Left lung (tissue), 10 donors: ENCODE results near the gene DLG5. TPM values are rescaled to one million over a fixed set of nuclear protein-coding genes. Genes with fewer than 3 reads are reported as not detected.

Experiments used
- ATAC-seq: fragments of 200-7000 bp; cut with Tn5 transposase; one replicate; pipeline ENCODE4 v1.9.1; 2020; ENCODE audit warnings: moderate library complexity
- DNase-seq, 4 donors: peaks; one replicate each; pipeline ENCODE4 v3.0.0-alpha.2; 2013 to 2020
- H3K27ac ChIP-seq, 2 donors: fragments of 200-600 bp; sonication (generic) in 1 of 2; one replicate each; pipeline versions ENCODE4 v1.5.0 to v1.8.0; 2020 to 2021
- H3K27me3 ChIP-seq, 2 donors: fragments of 200-600 bp; sonication (generic) in 1 of 2; one replicate each; pipeline versions ENCODE4 v1.5.0 to v1.8.0; 2020 to 2021
- H3K36me3 ChIP-seq, 2 donors: fragments of 200-600 bp; sonication (generic) in 1 of 2; one replicate each; pipeline versions ENCODE4 v1.5.0 to v1.8.0; 2020 to 2021
- H3K4me1 ChIP-seq, 2 donors: fragments of 200-600 bp; one replicate each; pipeline ENCODE4 v1.8.0; 2021
- H3K4me3 ChIP-seq, 2 donors: fragments of 200-600 bp; sonication (generic) in 1 of 2; one replicate each; pipeline versions ENCODE4 v1.5.0 to v1.8.0; 2020 to 2021; ENCODE audit warnings: mild to moderate bottlenecking in 1 of 2
- H3K9me3 ChIP-seq, 2 donors: fragments of 200-600 bp; sonication (generic) in 1 of 2; one replicate each; pipeline versions ENCODE4 v1.5.0 to v1.8.0; 2020 to 2021
- CTCF ChIP-seq, 2 donors: fragments of 200-600 bp; sonication (generic) in 1 of 2; IDR thresholded peaks; one replicate each; pipeline versions ENCODE4 v1.5.0 to v1.8.0; 2021; ENCODE audit warnings: antibody characterized with exemption in 2 of 2
- intact Hi-C, 2 donors: fragments of 100-400 bp; cut with DNase I; formaldehyde crosslinking; loops; one replicate each; pipeline versions ENCODE4 v1.11.2 to v1.14.2; 2022
- polyA plus RNA-seq, 6 donors: library from polyadenylated mRNA; unstranded; fragments of 120-200 nt; gene quantifications; one replicate each; pipeline ENCODE4 v1.2.1, GENCODE V29; 2013; ENCODE audit not compliant: insufficient read length in 6 of 6
- total RNA-seq, 2 donors: library from RNA; stranded (reverse); fragmentation: NEBNext Ultra II Directional; extraction: Animal tissue kit (Norgen Biotek cat#: 25700); gene quantifications; one replicate each; pipeline ENCODE4 v1.2.1, GENCODE V29; 2021
- donor health status: DM: no; HTN: yes; CAD: no.
- donor health status: DM: no; HTN: no; CAD: no.

Gene DLG5
- total and polyA plus RNA-seq, 8 donors = 17.0 to 53.4 (median 49.0) TPM

GRCh38 chr10:77879710-77880109, 46.8 kb downstream of the DLG5 start:
- DNase-seq = no peak
- TF ChIP-seq CTCF (IDR thresholded peaks at IDR 0.05) = no peak
- Histone ChIP-seq H3K4me3 (no peak overlapping the region), H3K36me3 (no peaks in the 10 kb centered on the region), H3K27ac (no peak overlapping the region), H3K9me3 (no peaks in the 10 kb centered on the region), H3K27me3 (no peaks in the 10 kb centered on the region), H3K4me1 (peaks cover 0 to 11% of the 10 kb centered on the region in 2 donors)
- no peak for ATAC-seq
- intact Hi-C loops = no loop called here

GRCh38 chr10:77879065-77879464, 47.5 kb downstream of the DLG5 start:
- ATAC-seq (no peak), DNase-seq (no peak)
- no peak for TF ChIP-seq CTCF (IDR thresholded peaks at IDR 0.05)
- no peak overlapping the region for H3K4me3 ChIP-seq
- H3K27me3 ChIP-seq = no peaks in the 10 kb centered on the region
- no peak overlapping the region for H3K27ac ChIP-seq
- peaks cover 0 to 14% of the 10 kb centered on the region in 2 donors for H3K4me1 ChIP-seq
- no peaks in the 10 kb centered on the region for H3K36me3 ChIP-seq
- intact Hi-C loops = no loop called here
- H3K9me3 ChIP-seq = no peaks in the 10 kb centered on the region

- intact Hi-C loops = no loop called here
- H3K4me3 ChIP-seq = no peak overlapping the region
- H3K36me3 ChIP-seq = no peaks in the 10 kb centered on the region
- no peak overlapping the region for H3K27ac ChIP-seq
- peaks cover 0 to 18% of the 10 kb centered on the region in 2 donors for H3K4me1 ChIP-seq
- ATAC-seq = peak; percentile 67
- H3K9me3 ChIP-seq = no peaks in the 10 kb centered on the region
- TF ChIP-seq CTCF (IDR thresholded peaks at IDR 0.05) = no peak
- H3K27me3 ChIP-seq = no peaks in the 10 kb centered on the region
- peak in 1 of 4 donors; percentile 48 for DNase-seq
Observed at GRCh38 chr10:77877441-77878344, 48.9 kb downstream of the DLG5 start.

- no peak overlapping the region for H3K27ac ChIP-seq
- DNase-seq (no peak), ATAC-seq (no peak)
- no peak for TF ChIP-seq CTCF (IDR thresholded peaks at IDR 0.05)
- intact Hi-C loops = no loop called here
- H3K36me3 ChIP-seq = no peaks in the 10 kb centered on the region
- no peaks in the 10 kb centered on the region for H3K27me3 ChIP-seq
- H3K4me3 ChIP-seq = no peak overlapping the region
- H3K9me3 ChIP-seq = no peaks in the 10 kb centered on the region
- peaks cover 0 to 18% of the 10 kb centered on the region in 2 donors for H3K4me1 ChIP-seq
Observed at GRCh38 chr10:77875730-77876129, 50.8 kb downstream of the DLG5 start.

- no peak for TF ChIP-seq CTCF (IDR thresholded peaks at IDR 0.05)
- DNase-seq (no peak), ATAC-seq (no peak)
- Histone ChIP-seq H3K27ac (no peak overlapping the region), H3K36me3 (no peaks in the 10 kb centered on the region), H3K9me3 (no peaks in the 10 kb centered on the region), H3K4me3 (no peak overlapping the region), H3K4me1 (peaks cover 0 to 18% of the 10 kb centered on the region in 2 donors), H3K27me3 (no peaks in the 10 kb centered on the region)
- intact Hi-C loops = no loop called here
Observed at GRCh38 chr10:77874872-77875271, 51.7 kb downstream of the DLG5 start.
